H1 (cell line): ENCODE measurements around the gene MORN4. TPM values are rescaled to one million over a fixed set of nuclear protein-coding genes. Genes with fewer than 3 reads are reported as not detected.

Experiments
- CTCF ChIA-PET: fragments of 300-600 bp; sonication (Branson Sonifier 250); formaldehyde crosslinking; loops from one replicate; lab custom pipeline; 2021; ENCODE audit not compliant: partially characterized antibody; lab: Charles Lee
- POLR2A ChIA-PET: fragments of 300-600 bp; sonication (Branson Sonifier 250); formaldehyde crosslinking; loops from one replicate; lab custom pipeline; 2021; ENCODE audit warnings: inconsistent platforms; ENCODE audit not compliant: partially characterized antibody; lab: Charles Lee
- DNase-seq, 2 experiments: peaks; one replicate each; pipeline versions ENCODE4 v3.0.0 to v3.0.0-alpha.2; 2010 to 2022; ENCODE audit warnings: low spot score in 2 of 2, low read depth in 1 of 2, mixed read lengths in 1 of 2
- FAIRE-seq: peaks from 2 replicates; lab custom pipeline; 2011; peaks lifted over from hg19 to GRCh38; lab: Jason Lieb, UNC
- H2AFZ ChIP-seq: 2 replicates; pipeline ENCODE4 v1.8.1; 2012; ENCODE audit warnings: low read length, inconsistent platforms
- H2AK5ac ChIP-seq: 2 replicates; pipeline ENCODE4 v1.6.1; 2013; ENCODE audit warnings: low read depth, low read length
- H2BK120ac ChIP-seq: replicated peaks from 2 replicates; pipeline ENCODE3; 2013; ENCODE audit warnings: low read depth, low read length, inconsistent platforms
- H2BK12ac ChIP-seq: 2 replicates; pipeline ENCODE4 v1.6.1; 2013; ENCODE audit warnings: low read depth, low read length
- H2BK15ac ChIP-seq: 2 replicates; pipeline ENCODE4 v1.6.1; 2013; ENCODE audit warnings: low read length
- H2BK20ac ChIP-seq: 2 replicates; pipeline ENCODE4 v1.6.1; 2013; ENCODE audit warnings: low read length
- H2BK5ac ChIP-seq: 2 replicates; pipeline ENCODE4 v1.6.1; 2013; ENCODE audit warnings: low read depth, low read length
- H3K14ac ChIP-seq: 2 replicates; pipeline ENCODE4 v1.6.1; 2013; ENCODE audit warnings: inconsistent platforms; ENCODE audit not compliant: insufficient read length
- H3K18ac ChIP-seq: 2 replicates; pipeline ENCODE4 v1.6.1; 2013; ENCODE audit warnings: low read length; ENCODE audit errors: extremely low read depth
- H3K23ac ChIP-seq: 2 replicates; pipeline ENCODE4 v1.6.1; 2013; ENCODE audit warnings: inconsistent platforms; ENCODE audit not compliant: insufficient read length
- H3K23me2 ChIP-seq: 2 replicates; pipeline ENCODE4 v1.6.1; 2013; ENCODE audit warnings: low read depth, low read length
- H3K27ac ChIP-seq: 2 replicates; pipeline ENCODE4 v1.6.1; 2011; ENCODE audit warnings: low read depth, low read length, inconsistent platforms
- H3K27me3 ChIP-seq, 4 experiments: replicated peaks in 1 of 4; 1 replicate in 1 of 4; 2 replicates in 3 of 4; pipeline versions ENCODE4 v1.6.1 to v1.8.1; 2011 to 2013; ENCODE audit warnings: low read length in 3 of 4, mild to moderate bottlenecking in 3 of 4, inconsistent platforms in 2 of 4, mixed read lengths in 2 of 4, moderate library complexity in 1 of 4; ENCODE audit not compliant: control insufficient read depth in 3 of 4, insufficient read depth in 3 of 4; ENCODE audit errors: extremely low read depth in 1 of 4
- H3K36me3 ChIP-seq, 4 experiments: 2 replicates each; pipeline versions ENCODE4 v1.6.1 to v1.8.1; 2011 to 2013; ENCODE audit warnings: mild to moderate bottlenecking in 4 of 4, low read length in 3 of 4, moderate library complexity in 2 of 4, control low read depth in 1 of 4, inconsistent platforms in 1 of 4; ENCODE audit not compliant: insufficient read depth in 4 of 4, control insufficient read depth in 2 of 4
- H3K4ac ChIP-seq: replicated peaks from 2 replicates; pipeline ENCODE3; 2013; ENCODE audit warnings: low read length, low read depth, mixed read lengths, inconsistent platforms; ENCODE audit not compliant: insufficient read length
- H3K4me1 ChIP-seq, 4 experiments: replicated peaks in 1 of 4; 1 replicate in 1 of 4; 2 replicates in 3 of 4; pipeline versions ENCODE4 v1.6.1 to v1.8.1; 2011 to 2013; ENCODE audit warnings: low read length in 3 of 4, inconsistent platforms in 2 of 4, mixed read lengths in 1 of 4; ENCODE audit not compliant: insufficient read depth in 4 of 4, control insufficient read depth in 3 of 4
- H3K4me2 ChIP-seq, 2 experiments: 2 replicates each; pipeline versions ENCODE4 v1.6.1 to v1.8.1; 2011 to 2013; ENCODE audit warnings: low read depth in 2 of 2, low read length in 2 of 2, control low read depth in 1 of 2, inconsistent platforms in 1 of 2, mild to moderate bottlenecking in 1 of 2; ENCODE audit not compliant: insufficient read depth in 1 of 2
- H3K4me3 ChIP-seq, 4 experiments: fragments of 200-600, 300-600 bp in 1 of 4; sonication (generic), shearing (Covaris generic), sonication (Bioruptor Twin) in 1 of 4; 2 replicates each; pipeline versions ENCODE4 v1.5.1 to v1.8.1; 2011 to 2016; ENCODE audit warnings: low read length in 4 of 4, low read depth in 3 of 4, control low read depth in 2 of 4, inconsistent platforms in 2 of 4, mild to moderate bottlenecking in 2 of 4, mixed read lengths in 1 of 4, moderate library complexity in 1 of 4; ENCODE audit not compliant: insufficient read depth in 2 of 4; ENCODE audit errors: extremely low read depth in 1 of 4
- H3K56ac ChIP-seq: replicated peaks from 2 replicates; pipeline ENCODE3; 2013; ENCODE audit warnings: low read depth, mild to moderate bottlenecking, mixed read lengths, low read length, inconsistent platforms; ENCODE audit not compliant: insufficient read length
- H3K79me1 ChIP-seq: 2 replicates; pipeline ENCODE4 v1.6.1; 2013; ENCODE audit warnings: low read depth, low read length, control low read depth
- H3K79me2 ChIP-seq, 2 experiments: 2 replicates each; pipeline versions ENCODE4 v1.6.1 to v1.8.1; 2012 to 2013; ENCODE audit warnings: low read length in 2 of 2, mild to moderate bottlenecking in 2 of 2, inconsistent platforms in 1 of 2; ENCODE audit not compliant: insufficient read depth in 2 of 2, control insufficient read depth in 1 of 2
- H3K9ac ChIP-seq, 4 experiments: replicated peaks in 1 of 4; 1 replicate in 1 of 4; 2 replicates in 3 of 4; pipeline versions ENCODE4 v1.6.1 to v1.8.1; 2011 to 2013; ENCODE audit warnings: low read depth in 3 of 4, low read length in 3 of 4, control low read depth in 2 of 4, mild to moderate bottlenecking in 2 of 4, moderate library complexity in 2 of 4, inconsistent platforms in 1 of 4; ENCODE audit errors: extremely low read depth in 1 of 4
- H3K9me3 ChIP-seq, 2 experiments: 2 replicates each; pipeline versions ENCODE4 v1.6.1 to v1.8.1; 2012 to 2013; ENCODE audit warnings: mild to moderate bottlenecking in 2 of 2, moderate library complexity in 2 of 2, control low read depth in 1 of 2, inconsistent platforms in 1 of 2, low read depth in 1 of 2, low read length in 1 of 2, mixed read lengths in 1 of 2; ENCODE audit not compliant: insufficient read depth in 2 of 2
- H4K20me1 ChIP-seq, 2 experiments: replicated peaks in 1 of 2; 2 replicates each; pipeline versions ENCODE3 to v1.8.1; 2011 to 2013; ENCODE audit warnings: inconsistent platforms in 2 of 2, low read length in 2 of 2, mild to moderate bottlenecking in 1 of 2; ENCODE audit not compliant: insufficient read depth in 2 of 2, control insufficient read depth in 1 of 2
- H4K5ac ChIP-seq: 2 replicates; pipeline ENCODE4 v1.6.1; 2013; ENCODE audit warnings: low read length, low read depth, mixed read lengths, inconsistent platforms; ENCODE audit not compliant: insufficient read length
- H4K8ac ChIP-seq: 2 replicates; pipeline ENCODE4 v1.8.0; 2013; ENCODE audit warnings: mild to moderate bottlenecking, moderate library complexity, low read length, inconsistent platforms; ENCODE audit not compliant: insufficient read depth; ENCODE audit errors: extremely low read depth
- H4K91ac ChIP-seq: replicated peaks from 2 replicates; pipeline ENCODE3; 2013; ENCODE audit warnings: low read length, mixed read lengths, inconsistent platforms; ENCODE audit not compliant: insufficient read length
- BACH1 ChIP-seq: IDR thresholded peaks from 2 replicates; pipeline ENCODE4 v1.6.1; 2012; ENCODE audit warnings: low read length, improper control_type of control experiment
- CBX8 ChIP-seq: fragments of 300-800, 300-1000 bp; sonication (generic); IDR thresholded peaks from 2 replicates; pipeline ENCODE4 v1.7.1; 2016; ENCODE audit warnings: low read depth, low read length, borderline replicate concordance
- EZH2 ChIP-seq: fragments of 200-600 bp; sonication (generic); IDR thresholded peaks from 2 replicates; pipeline ENCODE4 v1.7.1; 2012; ENCODE audit warnings: low read depth, mild to moderate bottlenecking, moderate library complexity, low read length, inconsistent platforms; ENCODE audit not compliant: severe bottlenecking
- JUN ChIP-seq: IDR thresholded peaks from 2 replicates; pipeline ENCODE4 v1.6.1; 2011; ENCODE audit warnings: low read depth, mild to moderate bottlenecking, improper control_type of control experiment, low read length
- JUND ChIP-seq: IDR thresholded peaks from 2 replicates; pipeline ENCODE4 v1.6.1; 2011; ENCODE audit warnings: mild to moderate bottlenecking, improper control_type of control experiment, low read length
- KDM1A ChIP-seq: fragments of 200-600, 300-600 bp; sonication (generic); IDR thresholded peaks from 2 replicates; pipeline ENCODE4 v1.7.1; 2016; ENCODE audit warnings: mild to moderate bottlenecking, low read length, borderline replicate concordance
- KDM5A ChIP-seq: fragments of 200-600 bp; IDR thresholded peaks from 2 replicates; pipeline ENCODE4 v1.7.1; 2012; ENCODE audit warnings: mild to moderate bottlenecking, low read length, inconsistent platforms, mixed read lengths
- MAX ChIP-seq: IDR thresholded peaks from 2 replicates; pipeline ENCODE4 v1.6.1; 2012; ENCODE audit warnings: inconsistent platforms
- NANOG ChIP-seq: IDR thresholded peaks from 2 replicates; pipeline ENCODE4 v1.6.1; 2011; ENCODE audit warnings: low read length, low read depth, mild to moderate bottlenecking, inconsistent platforms; ENCODE audit not compliant: insufficient read depth, poor library complexity, severe bottlenecking
- RAD21 ChIP-seq, 2 experiments: IDR thresholded peaks in 1 of 2; conservative IDR thresholded peaks in 1 of 2; 2 replicates each; pipeline ENCODE4 v1.6.1; 2011; ENCODE audit warnings: low read depth in 2 of 2, low read length in 2 of 2, improper control_type of control experiment in 1 of 2, inconsistent platforms in 1 of 2, mild to moderate bottlenecking in 1 of 2, moderate library complexity in 1 of 2
- RBBP5 ChIP-seq: IDR thresholded peaks from 2 replicates; pipeline ENCODE4 v1.7.1; 2012; ENCODE audit warnings: low read depth, mild to moderate bottlenecking, inconsistent platforms, low read length, moderate library complexity, borderline replicate concordance
- SIN3A ChIP-seq, 2 experiments: IDR thresholded peaks in 1 of 2; conservative IDR thresholded peaks in 1 of 2; 2 replicates each; pipeline ENCODE4 v1.6.1; 2011 to 2012; ENCODE audit warnings: low read length in 2 of 2, improper control_type of control experiment in 1 of 2, low read depth in 1 of 2, mild to moderate bottlenecking in 1 of 2
- TAF1 ChIP-seq: IDR thresholded peaks from 2 replicates; pipeline ENCODE4 v1.6.1; 2011; ENCODE audit warnings: mild to moderate bottlenecking, low read depth, low read length
- whole genome bisulfite sequencing, 2 experiments: shearing (Covaris generic) in 1 of 2; methylation state at CpG; one replicate each; pipeline versions ENCODE4 v1.1.6 to v1.1.7; 2013 to 2015; ENCODE audit warnings: low lambda C conversion rate in 2 of 2, mixed read lengths in 2 of 2, inconsistent platforms in 1 of 2, low coverage in 1 of 2, missing lambda C conversion rate in 1 of 2; ENCODE audit not compliant: insufficient replicate concordance in 2 of 2, insufficient coverage in 1 of 2, insufficient read length in 1 of 2; ENCODE audit errors: extremely low coverage in 1 of 2, missing lambda C conversion rate in 1 of 2; 5-methylcytosine and 5-hydroxymethylcytosine counted together
- polyA plus RNA-seq, 7 experiments: library from polyadenylated mRNA; depleted of rRNA in 3 of 7; stranded (reverse) in 5 of 7; unstranded in 2 of 7; fragments of >200 nt in 5 of 7; fragments of 200-250 nt in 2 of 7; gene quantifications; 1 replicate in 5 of 7; 2 replicates in 1 of 7; 4 replicates in 1 of 7; pipeline versions ENCODE4 v1.2.1 to v1.2.3, GENCODE V29; 2011 to 2013; ENCODE audit warnings: missing spikeins in 2 of 7, mixed read lengths in 2 of 7
- total RNA-seq: library from RNA; stranded (reverse); fragmentation: NEBNext Ultra II Directional; extraction: Animal tissue kit (Norgen Biotek cat#: 25700); gene quantifications from 2 replicates; pipeline ENCODE4 v1.2.1, GENCODE V29; 2021

MORN4 gene
- total and polyA plus RNA-seq, 2 of the 8 experiments (the other 6 are each of a cell fraction or from before 2014, with no cell fraction given), result 13.6 to 22.0 TPM

- Histone ChIP-seq H3K14ac (no peak overlapping the region), H4K5ac (no peak overlapping the region), H3K4me1 (peaks cover 2 to 6% (median 4%) of the 10 kb centered on the region in 4 experiments; a peak in 3 of 7 replicates), H4K20me1 (peaks cover 0 to 2% of the 10 kb centered on the region in 2 experiments), H2BK12ac (no peak overlapping the region), H2BK20ac (no peak overlapping the region), H3K79me1 (no peaks in the 10 kb centered on the region), H2AFZ (no peak overlapping the region), H2BK120ac (no peak overlapping the region), H3K79me2 (no peaks in the 10 kb centered on the region), H3K23me2 (no peaks in the 10 kb centered on the region), H2BK5ac (0 out of 2 replicates have a peak overlapping the region, but pooled peaks have one; percentile 44), H3K56ac (no peak overlapping the region), H3K27ac (no peak overlapping the region), H3K4me2 (no peak overlapping the region), H3K36me3 (peaks cover 0 to 14% (median 2%) of the 10 kb centered on the region in 4 experiments; a peak in 4 of 8 replicates), H2BK15ac (0 out of 2 replicates have a peak overlapping the region, but pooled peaks have one; percentile 16), H3K23ac (no peak overlapping the region), H4K8ac (no peak overlapping the region), H3K18ac (no peak overlapping the region), H2AK5ac (0 out of 2 replicates have a peak overlapping the region, but pooled peaks have one; percentile 6), H3K27me3 (no peaks in the 10 kb centered on the region), H3K9me3 (no peaks in the 10 kb centered on the region), H4K91ac (no peak overlapping the region), H3K9ac (no peak overlapping the region), H3K4me3 (no peak overlapping the region), H3K4ac (no peak overlapping the region)
- no peak for DNase-seq
- 79% methylated on average over 3 of the region's 3 CpGs; no CpG with 5 or more reads in 1 of the 2 experiments for WGBS, 2 experiments
- no peak for FAIRE-seq
- POLR2A ChIA-PET, result interaction anchor here (1.4 to 1.7 kb wide), 3 partner anchors 10 to 39 kb away, joined by 3 to 8 read pairs (median 7); no protein-coding TSS in a partner anchor
- CTCF ChIA-PET, result interaction anchor here (0.5 to 12.9 kb wide), 30 partner anchors 12 to 266 kb away, joined by 3 to 169 read pairs (median 6); partner anchors contain the start of genes C10orf62, HOGA1 and PI4K2A
- TF ChIP-seq JUND, result no peak
- no peak for TF ChIP-seq KDM5A
- TF ChIP-seq EZH2, result no peak
- no peak for TF ChIP-seq MAX
- TF ChIP-seq KDM1A, result no peak
- no peak for TF ChIP-seq JUN
- no peak for TF ChIP-seq BACH1
- TF ChIP-seq RAD21 (IDR thresholded peaks at IDR 0.05 in 1 of 2, conservative IDR thresholded peaks at IDR 0.05 in 1 of 2; ENCODE audit: low read depth in 2 of 2, low read length in 2 of 2), result no peak
- TF ChIP-seq TAF1, result no peak
- TF ChIP-seq CBX8, result no peak
- TF ChIP-seq NANOG, result no peak
- no peak for TF ChIP-seq RBBP5
- no peak for TF ChIP-seq SIN3A (conservative IDR thresholded peaks at IDR 0.05 in 1 of 2, IDR thresholded peaks at IDR 0.05 in 1 of 2; ENCODE audit: low read depth in 1 of 2, low read length in 2 of 2)
Observed at GRCh38 chr10:97571622-97572021, 61.7 kb downstream of the MORN4 start.
